Gastroesophageal sphincter (tissue), 4 donors: Measurements from ENCODE around the gene PCDH9. TPM values are rescaled to one million over a fixed set of nuclear protein-coding genes. Genes with fewer than 3 reads are reported as not detected.

Source experiments
- ATAC-seq: fragments of 150-250 bp; one replicate; pipeline ENCODE4 v1.9.1; 2016; ENCODE audit warnings: mild to moderate bottlenecking, moderate library complexity
- H3K27ac ChIP-seq, 4 donors: fragments of 200-600 bp; sonication (generic) in 3 of 4; 1 replicate in 3 of 4; 2 replicates in 1 of 4; pipeline ENCODE4 v1.5.1; 2016 to 2019
- H3K27me3 ChIP-seq: fragments of 200-600 bp; sonication (generic); one replicate; pipeline ENCODE4 v1.5.1; 2019
- H3K36me3 ChIP-seq, 2 donors: fragments of 200-600 bp; sonication (generic); one replicate each; pipeline ENCODE4 v1.5.1; 2019; ENCODE audit warnings: control low read depth in 1 of 2
- H3K4me1 ChIP-seq, 3 donors: fragments of 200-600 bp; sonication (generic); 1 replicate in 2 of 3; 2 replicates in 1 of 3; pipeline ENCODE4 v1.5.1; 2016 to 2019; ENCODE audit warnings: control low read depth in 2 of 3
- H3K4me3 ChIP-seq, 2 donors: fragments of 200-600 bp; sonication (generic); one replicate each; pipeline ENCODE4 v1.5.1; 2019; ENCODE audit warnings: mild to moderate bottlenecking in 1 of 2, moderate library complexity in 1 of 2
- H3K9me3 ChIP-seq, 3 donors: fragments of 200-600 bp; sonication (generic); one replicate each; pipeline ENCODE4 v1.5.1; 2017 to 2019; ENCODE audit warnings: control low read depth in 2 of 3
- EP300 ChIP-seq: sonication (generic); formaldehyde crosslinking; IDR thresholded peaks from one replicate; pipeline ENCODE4 v1.6.1; 2017; ENCODE audit warnings: antibody characterized with exemption, mild to moderate bottlenecking
- POLR2A ChIP-seq, 2 donors: fragments of 450-650 bp; IDR thresholded peaks; one replicate each; pipeline ENCODE4 v1.6.1; 2017; ENCODE audit warnings: antibody characterized with exemption in 2 of 2, mild to moderate bottlenecking in 2 of 2, moderate library complexity in 1 of 2
- POLR2AphosphoS5 ChIP-seq: sonication (generic); formaldehyde crosslinking; IDR thresholded peaks from one replicate; pipeline ENCODE4 v1.6.1; 2017; ENCODE audit warnings: antibody characterized with exemption
- WGBS, 2 donors: methylation state at CpG; one replicate each; pipeline ENCODE4 v1.1.5; 2018; ENCODE audit warnings: low coverage in 1 of 2; 5-methylcytosine and 5-hydroxymethylcytosine counted together
- total RNA-seq, 4 donors: library from RNA; depleted of rRNA; stranded (reverse); fragments of >200 nt; gene quantifications; one replicate each; pipeline ENCODE4 v1.1.0, GENCODE V29; 2016
- TF ChIP-seq, protein P1 (sequence below), 4 experiments: fragments of 200-600 bp in 2 of 4; fragments of 450-650 bp in 2 of 4; sonication (generic) in 1 of 4; IDR thresholded peaks; one replicate each; pipeline ENCODE4 v1.5.1; 2017 to 2019; ENCODE audit warnings: antibody characterized with exemption in 4 of 4, mild to moderate bottlenecking in 2 of 4, moderate library complexity in 2 of 4

Gene PCDH9
- total RNA-seq, 4 donors from 2014 or later, result 52.9 to 141 (median 56.5) TPM

- Histone ChIP-seq H3K36me3 (no peaks in the 10 kb centered on the region), H3K4me1 (peaks cover 0 to 20% (median 2%) of the 10 kb centered on the region in 3 donors), H3K27ac (no peak overlapping the region), H3K27me3 (no peaks in the 10 kb centered on the region), H3K4me3 (no peak overlapping the region), H3K9me3 (no peaks in the 10 kb centered on the region)
- 75 to 94% methylated on average over 1 of the region's 1 CpG for WGBS, 2 donors
- TF ChIP-seq, protein P1, sequence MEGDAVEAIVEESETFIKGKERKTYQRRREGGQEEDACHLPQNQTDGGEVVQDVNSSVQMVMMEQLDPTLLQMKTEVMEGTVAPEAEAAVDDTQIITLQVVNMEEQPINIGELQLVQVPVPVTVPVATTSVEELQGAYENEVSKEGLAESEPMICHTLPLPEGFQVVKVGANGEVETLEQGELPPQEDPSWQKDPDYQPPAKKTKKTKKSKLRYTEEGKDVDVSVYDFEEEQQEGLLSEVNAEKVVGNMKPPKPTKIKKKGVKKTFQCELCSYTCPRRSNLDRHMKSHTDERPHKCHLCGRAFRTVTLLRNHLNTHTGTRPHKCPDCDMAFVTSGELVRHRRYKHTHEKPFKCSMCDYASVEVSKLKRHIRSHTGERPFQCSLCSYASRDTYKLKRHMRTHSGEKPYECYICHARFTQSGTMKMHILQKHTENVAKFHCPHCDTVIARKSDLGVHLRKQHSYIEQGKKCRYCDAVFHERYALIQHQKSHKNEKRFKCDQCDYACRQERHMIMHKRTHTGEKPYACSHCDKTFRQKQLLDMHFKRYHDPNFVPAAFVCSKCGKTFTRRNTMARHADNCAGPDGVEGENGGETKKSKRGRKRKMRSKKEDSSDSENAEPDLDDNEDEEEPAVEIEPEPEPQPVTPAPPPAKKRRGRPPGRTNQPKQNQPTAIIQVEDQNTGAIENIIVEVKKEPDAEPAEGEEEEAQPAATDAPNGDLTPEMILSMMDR (IDR thresholded peaks at IDR 0.05), result no peak
- TF ChIP-seq POLR2AphosphoS5 (no peak), POLR2A (IDR thresholded peaks at IDR 0.05) (no peak)
- ATAC-seq, result no peak
Measured at GRCh38 chr13:67091603-67092002, 138.5 kb downstream of the PCDH9 start.

DNA sequence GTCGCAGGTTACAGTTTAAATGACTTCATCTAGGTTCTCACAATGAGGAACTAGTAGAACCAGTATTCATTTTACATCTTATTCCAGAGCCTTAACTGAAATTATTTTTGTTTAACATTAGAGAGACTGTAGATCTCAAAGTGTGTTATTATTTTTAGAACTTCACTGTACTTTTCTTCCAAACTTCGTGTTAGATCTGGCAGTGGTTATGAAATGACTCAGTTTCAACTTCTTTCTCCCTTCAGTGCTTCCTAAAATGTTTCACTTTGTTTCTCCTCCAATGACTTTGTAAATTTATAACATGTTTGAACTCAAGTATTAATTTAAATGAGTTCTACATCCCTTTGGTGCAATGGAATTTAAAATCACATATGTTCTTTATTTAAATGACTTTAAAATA, 139.3 kb downstream of the PCDH9 start:
- WGBS, 2 donors, result 49 to 50% methylated on average over 2 of the region's 2 CpGs
- Histone ChIP-seq H3K4me3 (no peak overlapping the region), H3K36me3 (no peaks in the 10 kb centered on the region), H3K9me3 (no peaks in the 10 kb centered on the region), H3K27me3 (no peaks in the 10 kb centered on the region), H3K4me1 (peaks cover 0 to 28% (median 2%) of the 10 kb centered on the region in 3 donors), H3K27ac (peak overlapping the region in 1 of 4 donors; percentile 33)
- no peak for ATAC-seq
- TF ChIP-seq EP300 (no peak), POLR2AphosphoS5 (no peak), POLR2A (IDR thresholded peaks at IDR 0.05) (no peak)
- TF ChIP-seq, protein P1 (IDR thresholded peaks at IDR 0.05), result no peak

GRCh38 chr13:67087527-67087926, 142.6 kb downstream of the PCDH9 start:
- no peak overlapping the region for H3K4me3 ChIP-seq
- TF ChIP-seq, protein P1 (IDR thresholded peaks at IDR 0.05), result no peak
- TF ChIP-seq EP300 (no peak), POLR2A (IDR thresholded peaks at IDR 0.05) (no peak), POLR2AphosphoS5 (no peak)
- peak overlapping the region in 1 of 4 donors; percentile 18 for H3K27ac ChIP-seq
- H3K4me1 ChIP-seq, result peaks cover 0 to 39% (median 2%) of the 10 kb centered on the region in 3 donors
- no peaks in the 10 kb centered on the region for H3K27me3 ChIP-seq
- H3K36me3 ChIP-seq, result no peaks in the 10 kb centered on the region
- WGBS, 2 donors, result 19 to 37% methylated on average over 2 of the region's 2 CpGs
- ATAC-seq, result no peak
- no peaks in the 10 kb centered on the region for H3K9me3 ChIP-seq

DNA sequence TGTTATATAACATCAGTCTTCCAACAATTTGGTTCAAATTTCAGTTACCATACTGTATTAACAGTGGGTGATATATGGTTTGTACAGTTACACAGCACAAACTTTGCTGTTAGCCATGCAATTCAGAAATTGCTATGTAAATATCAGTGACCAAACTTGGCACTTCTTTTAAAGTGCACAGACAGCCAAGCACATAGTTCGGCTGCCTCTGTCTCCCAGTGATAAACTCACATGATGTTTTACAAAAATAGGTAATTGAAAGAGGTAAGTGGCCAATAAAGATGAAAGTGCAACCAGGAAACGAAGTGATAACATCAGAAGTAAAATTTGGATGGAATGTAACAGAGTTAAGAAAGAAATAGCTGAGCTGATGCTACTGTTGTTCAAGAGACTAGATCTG, 143.9 kb downstream of the PCDH9 start:
- WGBS, 2 donors, result 32 to 33% methylated on average over 2 of the region's 2 CpGs
- no peak for ATAC-seq
- Histone ChIP-seq H3K27me3 (no peaks in the 10 kb centered on the region), H3K9me3 (no peaks in the 10 kb centered on the region), H3K4me3 (no peak overlapping the region), H3K4me1 (peaks cover 0 to 39% (median under 1%) of the 10 kb centered on the region in 3 donors), H3K27ac (no peak overlapping the region), H3K36me3 (no peaks in the 10 kb centered on the region)
- TF ChIP-seq, protein P1 (IDR thresholded peaks at IDR 0.05), result no peak
- TF ChIP-seq POLR2A (IDR thresholded peaks at IDR 0.05) (no peak), POLR2AphosphoS5 (no peak), EP300 (no peak)

DNA sequence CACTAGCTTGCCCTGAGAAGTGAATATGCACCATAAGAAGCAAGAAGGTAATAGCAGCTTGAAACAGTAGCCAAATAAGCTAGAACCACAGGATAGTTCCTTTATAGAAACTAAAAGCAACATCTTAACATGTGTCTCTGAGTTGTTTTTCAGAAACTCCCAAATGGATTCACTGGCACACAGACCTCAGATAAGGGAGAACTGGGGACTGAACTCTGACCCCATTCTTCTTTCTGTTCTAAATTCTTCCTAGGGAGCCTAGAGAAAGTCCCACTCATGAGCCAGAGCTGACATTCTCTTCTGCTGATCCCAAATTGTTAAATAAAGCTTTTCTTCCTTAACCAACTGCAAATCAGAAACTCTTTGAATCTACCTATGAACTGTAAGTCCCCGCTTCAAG, 146.1 kb downstream of the PCDH9 start:
- WGBS, 2 donors, result 75 to 100% methylated on average over 1 of the region's 1 CpG
- Histone ChIP-seq H3K27ac (no peak overlapping the region), H3K27me3 (no peaks in the 10 kb centered on the region), H3K9me3 (no peaks in the 10 kb centered on the region), H3K36me3 (no peaks in the 10 kb centered on the region), H3K4me3 (no peak overlapping the region), H3K4me1 (peaks cover 0 to 32% (median 0%) of the 10 kb centered on the region in 3 donors)
- no peak for ATAC-seq
- no peak for TF ChIP-seq POLR2AphosphoS5
- no peak for TF ChIP-seq EP300
- no peak for TF ChIP-seq POLR2A (IDR thresholded peaks at IDR 0.05)
- TF ChIP-seq, protein P1 (IDR thresholded peaks at IDR 0.05), result no peak
